Epithelial cell of proximal tubule (primary cell): ENCODE data around the gene TMEM236. TPM values are rescaled to one million over a fixed set of nuclear protein-coding genes. Genes with fewer than 3 reads are reported as not detected.
"Not testable (repeated sequence)": the region's sequence is repeated elsewhere in the genome, so short reads cannot be mapped to it uniquely, and the experiment has no call there.

Experiments used
- DNase-seq: peaks from one replicate; pipeline ENCODE4 v3.0.0-alpha.2; 2011; ENCODE audit warnings: low read depth
- H3K4me3 ChIP-seq: 2 replicates; pipeline ENCODE4 v1.5.1; 2011; ENCODE audit warnings: low read depth, mild to moderate bottlenecking, low read length
- CTCF ChIP-seq: conservative IDR thresholded peaks from 2 replicates; pipeline ENCODE4 v1.5.1; 2012; ENCODE audit warnings: low read depth, mild to moderate bottlenecking, low read length
- total RNA-seq: library from RNA; depleted of rRNA; stranded (reverse); fragments of >200 nt; gene quantifications from 2 replicates; pipeline ENCODE4 v1.2.3, GENCODE V29; 2015

TMEM236 gene
- total RNA-seq, 1 donor from 2014 or later = 0.17 TPM

GRCh38 chr10:17712717-17713471 lies 39.1 kb upstream of the TMEM236 start:
- no peak for TF ChIP-seq CTCF
- DNase-seq = no peak
- no peak overlapping the region for H3K4me3 ChIP-seq

GRCh38 chr10:17713758-17714157 lies 38.2 kb upstream of the TMEM236 start:
- no peak overlapping the region for H3K4me3 ChIP-seq
- TF ChIP-seq CTCF = no peak
- DNase-seq = no peak

- no peak for TF ChIP-seq CTCF
- no peak overlapping the region for H3K4me3 ChIP-seq
- no peak for DNase-seq
Observed at GRCh38 chr10:17716161-17716560, 35.8 kb upstream of the TMEM236 start.

GRCh38 chr10:17722317-17723014 lies 29.5 kb upstream of the TMEM236 start:
- not testable (repeated sequence) for H3K4me3 ChIP-seq, DNase-seq

GRCh38 chr10:17725703-17726102 lies 26.3 kb upstream of the TMEM236 start:
- no peak for DNase-seq
- no peak overlapping the region for H3K4me3 ChIP-seq
- no peak for TF ChIP-seq CTCF

- no peak for TF ChIP-seq CTCF
- DNase-seq = no peak
- no peak overlapping the region for H3K4me3 ChIP-seq
Observed at GRCh38 chr10:17729630-17730029, 22.4 kb upstream of the TMEM236 start.

- no peak for TF ChIP-seq CTCF
- DNase-seq = no peak
- H3K4me3 ChIP-seq = no peak overlapping the region
Observed at GRCh38 chr10:17730667-17731066, 21.3 kb upstream of the TMEM236 start.
